ENCODE data around the gene PHKB. TPM values are rescaled to one million over a fixed set of nuclear protein-coding genes. Genes with fewer than 3 reads are reported as not detected.

PHKB gene
- total RNA-seq, 1 experiment from 2014 or later = 38.8 TPM

GRCh38 chr16:47750371-47750770 lies 289.2 kb downstream of the PHKB start:
- Histone ChIP-seq H4K5ac (ENCODE audit: insufficient read length, low read depth, low read length) (no peak overlapping the region), H2BK15ac (ENCODE audit: low read depth, low read length) (no peak overlapping the region), H3K79me2 (ENCODE audit: insufficient read depth, low read length) (no peaks in the 10 kb centered on the region; the same call in 1 of the 2 replicates), H3K4ac (ENCODE audit: low read depth, low read length) (no peak overlapping the region), H4K8ac (replicated peaks; ENCODE audit: insufficient read length, low read depth, low read length) (no peak overlapping the region), H3K4me2 (ENCODE audit: insufficient read depth, insufficient read length, low read length) (no peak overlapping the region), H3K56ac (ENCODE audit: insufficient read length, low read depth, low read length) (no peak overlapping the region), H3K23me2 (ENCODE audit: insufficient read length, low read depth, low read length, poor library complexity, severe bottlenecking) (no peaks in the 10 kb centered on the region), H4K20me1 (ENCODE audit: control insufficient read depth, insufficient read depth, insufficient read length) (no peaks in the 10 kb centered on the region), H3K9me3 (ENCODE audit: control insufficient read depth, low read depth, low read length) (no peaks in the 10 kb centered on the region), H4K91ac (ENCODE audit: insufficient read length, low read depth, low read length) (no peak overlapping the region), H3K4me1 (ENCODE audit: insufficient read depth, low read length) (peaks cover 4% of the 10 kb centered on the region; the same call in 1 of the 2 replicates), H2BK120ac (ENCODE audit: low read depth, low read length, poor library complexity, severe bottlenecking) (no peak overlapping the region), H3K9ac (ENCODE audit: extremely low read depth, insufficient read length, low read length) (no peak overlapping the region), H3K27me3 (ENCODE audit: insufficient read depth, low read length) (no peaks in the 10 kb centered on the region), H3K27ac (ENCODE audit: insufficient read length, low read depth, low read length) (no peak overlapping the region), H2AFZ (ENCODE audit: low read length) (no peak overlapping the region), H2AK5ac (ENCODE audit: insufficient read length, low read length) (no peak overlapping the region), H2BK12ac (ENCODE audit: insufficient read length, low read depth, low read length) (no peak overlapping the region), H2BK20ac (ENCODE audit: low read depth, low read length, poor library complexity, severe bottlenecking) (no peak overlapping the region), H3T11ph (ENCODE audit: low read length) (no peak overlapping the region), H3K79me1 (ENCODE audit: insufficient read depth, low read depth, low read length, poor library complexity, severe bottlenecking) (no peaks in the 10 kb centered on the region), H3K23ac (ENCODE audit: insufficient read length, low read depth, low read length) (no peak overlapping the region), H2BK5ac (ENCODE audit: insufficient read length, low read length) (no peak overlapping the region), H3K18ac (ENCODE audit: insufficient read length, low read depth, low read length) (no peak overlapping the region), H3K14ac (ENCODE audit: insufficient read depth, low read length) (no peak overlapping the region)
- Mint-ChIP-seq H3K36me3 (ENCODE audit: insufficient read depth in 1 of 3, low read depth in 3 of 3) (no peaks in the 10 kb centered on the region), H3K27ac (no peak overlapping the region), H3K4me1 (peaks cover 10 to 14% of the 10 kb centered on the region in 2 experiments), H3K9me3 (no peaks in the 10 kb centered on the region), H3K4me3 (no peak overlapping the region), H3K27me3 (ENCODE audit: low read depth) (no peaks in the 10 kb centered on the region)
- no peak for TF ChIP-seq CTCF (conservative IDR thresholded peaks at IDR 0.05)
- no CpG with 5 or more reads among the region's 3 CpGs for WGBS (ENCODE audit: extremely low coverage, insufficient read length, low lambda C conversion rate)
- DNase-seq = no peak

Other genes starting within 250 kb of the PHKB start
- gene ITFG1, start 268 bp upstream of the PHKB start, total RNA-seq (2021) = 18.0 and 19.7 TPM in 2 replicates